GM12878 (cell line): ENCODE measurements around the gene CLASP2. TPM values are rescaled to one million over a fixed set of nuclear protein-coding genes. Genes with fewer than 3 reads are reported as not detected.

Source experiments
- CBFB ChIP-seq: IDR thresholded peaks from 2 replicates; pipeline ENCODE4 v1.6.1; 2016; ENCODE audit warnings: antibody characterized with exemption, low read depth
- EED ChIP-seq: sonication (generic); IDR thresholded peaks from 2 replicates; pipeline ENCODE4 v1.6.1; 2016; ENCODE audit warnings: antibody characterized with exemption, low read depth
- IKZF1 ChIP-seq: fragments of 450-650 bp; conservative IDR thresholded peaks from 2 replicates; pipeline ENCODE4 v1.6.1; 2017; ENCODE audit warnings: antibody characterized with exemption, mild to moderate bottlenecking
- NKRF ChIP-seq: fragments of 450-650 bp; conservative IDR thresholded peaks from 2 replicates; pipeline ENCODE4 v1.6.1; 2017; ENCODE audit warnings: mild to moderate bottlenecking, moderate library complexity
- PBX3 ChIP-seq: IDR thresholded peaks from 2 replicates; pipeline ENCODE4 v1.6.1; 2011; ENCODE audit warnings: mild to moderate bottlenecking, low read depth, low read length, moderate library complexity; ENCODE audit not compliant: insufficient replicate concordance
- RAD51 ChIP-seq: fragments of 450-650 bp; IDR thresholded peaks from 2 replicates; pipeline ENCODE4 v1.6.1; 2016; ENCODE audit warnings: moderate library complexity, mild to moderate bottlenecking, inconsistent platforms
- SIN3A ChIP-seq: IDR thresholded peaks from 2 replicates; pipeline ENCODE4 v1.6.1; 2012; ENCODE audit warnings: low read depth, low read length, improper control_type of control experiment
- SP1 ChIP-seq: IDR thresholded peaks from one replicate; pipeline ENCODE4 v1.6.1; 2011; ENCODE audit warnings: low read depth, low read length
- SREBF1 ChIP-seq: IDR thresholded peaks from 2 replicates; pipeline ENCODE4 v1.6.1; 2012; ENCODE audit warnings: mild to moderate bottlenecking, low read length
- TARDBP ChIP-seq: IDR thresholded peaks from 2 replicates; pipeline ENCODE4 v1.6.1; 2016; ENCODE audit warnings: borderline replicate concordance
- WRNIP1 ChIP-seq: IDR thresholded peaks from 2 replicates; pipeline ENCODE4 v1.6.1; 2011; ENCODE audit warnings: low read depth, low read length, improper control_type of control experiment, borderline replicate concordance
- ZNF384 ChIP-seq: IDR thresholded peaks from 2 replicates; pipeline ENCODE4 v1.6.1; 2012; ENCODE audit warnings: low read depth, mild to moderate bottlenecking, low read length, improper control_type of control experiment, borderline replicate concordance
- polyA plus RNA-seq, 11 experiments: library from polyadenylated mRNA; depleted of rRNA in 4 of 11; unstranded in 6 of 11; stranded (reverse) in 5 of 11; fragments of >200 nt; fragmentation: Nextera tagmentation in 4 of 11; fragmentation: Illumina TruSeq in 1 of 11; extraction: Ambion mirVana in 4 of 11; extraction: Trizol in 1 of 11; gene quantifications; 1 replicate in 1 of 11; 2 replicates in 10 of 11; pipeline versions ENCODE4 v1.2.1 to v1.2.3, GENCODE V29; 2011 to 2016; ENCODE audit warnings: inconsistent platforms in 2 of 11, missing spikeins in 2 of 11, low read depth in 1 of 11
- total RNA-seq, 4 experiments: library from RNA; depleted of rRNA in 3 of 4; stranded (reverse); fragments of >200 nt in 3 of 4; fragmentation: Illumina TruSeq in 1 of 4; extraction: Trizol in 1 of 4; gene quantifications; 2 replicates each; pipeline versions ENCODE4 v1.2.1 to v1.2.3, GENCODE V29; 2013 to 2021
- TF ChIP-seq, protein P1 (sequence below): fragments of 450-650 bp; IDR thresholded peaks from 2 replicates; pipeline ENCODE4 v1.6.1; 2017; ENCODE audit warnings: low read depth, mild to moderate bottlenecking, moderate library complexity
- TF ChIP-seq, protein P2 (sequence below): fragments of 450-650 bp; IDR thresholded peaks from 2 replicates; pipeline ENCODE4 v1.6.1; 2017; ENCODE audit warnings: mild to moderate bottlenecking, low read depth, inconsistent platforms; ENCODE audit not compliant: poor library complexity, severe bottlenecking

CLASP2 gene
- total and polyA plus RNA-seq, 10 of the 15 experiments (the other 5 are each of a cell fraction or from before 2014, with no cell fraction given) = 4.0 to 38.3 (median 26.8) TPM

DNA sequence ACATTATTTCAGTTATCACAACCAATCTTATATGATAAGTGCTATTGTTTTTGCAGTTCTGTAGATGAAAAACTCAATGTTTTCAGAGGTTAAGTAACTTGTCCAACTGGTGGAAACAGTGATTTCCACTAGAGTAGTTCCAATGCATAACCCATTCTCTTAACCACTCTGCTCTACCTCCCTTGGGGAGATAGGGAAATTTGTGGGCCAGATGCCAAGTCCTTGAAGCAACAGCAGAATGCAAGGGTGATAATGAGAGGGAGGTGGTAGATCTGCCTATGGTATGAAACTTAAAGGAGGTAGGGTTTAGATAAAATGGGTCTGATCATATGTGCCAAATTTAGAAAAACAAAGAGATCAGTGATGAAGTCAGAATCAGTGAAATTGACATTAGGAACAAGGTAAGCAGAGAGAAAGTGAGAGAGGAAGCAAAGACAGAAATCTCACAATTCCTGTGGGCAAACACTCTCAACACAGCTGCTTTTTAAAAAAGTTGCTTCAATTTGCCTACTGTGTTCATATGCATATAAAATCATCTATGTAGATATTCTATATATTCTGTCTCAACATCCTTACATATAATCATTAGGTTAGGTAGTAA is 227.3 kb downstream of the CLASP2 start (continued):
- no peak for TF ChIP-seq PBX3
- TF ChIP-seq, protein P1, sequence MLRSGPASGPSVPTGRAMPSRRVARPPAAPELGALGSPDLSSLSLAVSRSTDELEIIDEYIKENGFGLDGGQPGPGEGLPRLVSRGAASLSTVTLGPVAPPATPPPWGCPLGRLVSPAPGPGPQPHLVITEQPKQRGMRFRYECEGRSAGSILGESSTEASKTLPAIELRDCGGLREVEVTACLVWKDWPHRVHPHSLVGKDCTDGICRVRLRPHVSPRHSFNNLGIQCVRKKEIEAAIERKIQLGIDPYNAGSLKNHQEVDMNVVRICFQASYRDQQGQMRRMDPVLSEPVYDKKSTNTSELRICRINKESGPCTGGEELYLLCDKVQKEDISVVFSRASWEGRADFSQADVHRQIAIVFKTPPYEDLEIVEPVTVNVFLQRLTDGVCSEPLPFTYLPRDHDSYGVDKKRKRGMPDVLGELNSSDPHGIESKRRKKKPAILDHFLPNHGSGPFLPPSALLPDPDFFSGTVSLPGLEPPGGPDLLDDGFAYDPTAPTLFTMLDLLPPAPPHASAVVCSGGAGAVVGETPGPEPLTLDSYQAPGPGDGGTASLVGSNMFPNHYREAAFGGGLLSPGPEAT = no peak
- TF ChIP-seq WRNIP1 = no peak
- TF ChIP-seq TARDBP = no peak
- TF ChIP-seq IKZF1 = no peak
- TF ChIP-seq SP1 = no peak
- no peak for TF ChIP-seq SREBF1
- no peak for TF ChIP-seq ZNF384
- TF ChIP-seq, protein P2, sequence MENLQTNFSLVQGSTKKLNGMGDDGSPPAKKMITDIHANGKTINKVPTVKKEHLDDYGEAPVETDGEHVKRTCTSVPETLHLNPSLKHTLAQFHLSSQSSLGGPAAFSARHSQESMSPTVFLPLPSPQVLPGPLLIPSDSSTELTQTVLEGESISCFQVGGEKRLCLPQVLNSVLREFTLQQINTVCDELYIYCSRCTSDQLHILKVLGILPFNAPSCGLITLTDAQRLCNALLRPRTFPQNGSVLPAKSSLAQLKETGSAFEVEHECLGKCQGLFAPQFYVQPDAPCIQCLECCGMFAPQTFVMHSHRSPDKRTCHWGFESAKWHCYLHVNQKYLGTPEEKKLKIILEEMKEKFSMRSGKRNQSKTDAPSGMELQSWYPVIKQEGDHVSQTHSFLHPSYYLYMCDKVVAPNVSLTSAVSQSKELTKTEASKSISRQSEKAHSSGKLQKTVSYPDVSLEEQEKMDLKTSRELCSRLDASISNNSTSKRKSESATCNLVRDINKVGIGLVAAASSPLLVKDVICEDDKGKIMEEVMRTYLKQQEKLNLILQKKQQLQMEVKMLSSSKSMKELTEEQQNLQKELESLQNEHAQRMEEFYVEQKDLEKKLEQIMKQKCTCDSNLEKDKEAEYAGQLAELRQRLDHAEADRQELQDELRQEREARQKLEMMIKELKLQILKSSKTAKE = no peak
- TF ChIP-seq EED = no peak
- no peak for TF ChIP-seq RAD51
- no peak for TF ChIP-seq NKRF
- TF ChIP-seq SIN3A = no peak
- no peak for TF ChIP-seq CBFB
